Endothelial cell of umbilical vein (primary cell): ENCODE results near the gene DOLPP1. TPM values are rescaled to one million over a fixed set of nuclear protein-coding genes. Genes with fewer than 3 reads are reported as not detected.

Source experiments
- BruUV-seq: library from RNA; stranded (reverse); fragments of 400-500 nt; replicated peaks from 2 replicates; lab custom pipeline; 2021; lab: Mats Ljungman, UMichigan
- CTCF ChIA-PET: fragments of 300-600, 350-600 bp; sonication (Branson Sonifier 250); formaldehyde crosslinking; loops from one replicate; lab custom pipeline; 2021; ENCODE audit warnings: antibody characterized with exemption, inconsistent platforms; lab: Charles Lee
- POLR2A ChIA-PET: fragments of 300-600, 350-600 bp; sonication (Branson Sonifier 250); formaldehyde crosslinking; loops from one replicate; lab custom pipeline; 2021; ENCODE audit warnings: antibody characterized with exemption, inconsistent platforms; lab: Charles Lee
- DNase-seq: peaks from one replicate; pipeline ENCODE4 v3.0.0-alpha.2; 2011; ENCODE audit warnings: low read depth, low spot score
- FAIRE-seq: peaks from 2 replicates; lab custom pipeline; 2011; peaks lifted over from hg19 to GRCh38; lab: Jason Lieb, UNC
- H2AFZ ChIP-seq: 2 replicates; pipeline ENCODE4 v1.6.0; 2012; ENCODE audit warnings: low read depth, low read length, control low read depth, inconsistent platforms
- H3K27ac ChIP-seq: 2 replicates; pipeline ENCODE4 v1.5.1; 2011; ENCODE audit warnings: low read depth, mild to moderate bottlenecking, control low read depth, low read length, moderate library complexity; ENCODE audit not compliant: insufficient read depth
- H3K27me3 ChIP-seq, 2 experiments: 2 replicates each; pipeline versions ENCODE4 v1.6.0 to v1.6.1; 2011; ENCODE audit warnings: low read length in 2 of 2, mixed read lengths in 1 of 2; ENCODE audit not compliant: control insufficient read depth in 2 of 2, insufficient read depth in 2 of 2
- H3K36me3 ChIP-seq, 2 experiments: 2 replicates in 1 of 2; 3 replicates in 1 of 2; pipeline ENCODE4 v1.5.1; 2011; ENCODE audit warnings: low read length in 2 of 2, mild to moderate bottlenecking in 1 of 2, moderate library complexity in 1 of 2; ENCODE audit not compliant: control insufficient read depth in 2 of 2, insufficient read depth in 2 of 2; ENCODE audit errors: extremely low read depth in 1 of 2
- H3K4me1 ChIP-seq: 3 replicates; pipeline ENCODE4 v1.5.1; 2011; ENCODE audit warnings: mild to moderate bottlenecking, low read length; ENCODE audit not compliant: control insufficient read depth, insufficient read depth; ENCODE audit errors: extremely low read depth
- H3K4me2 ChIP-seq: 2 replicates; pipeline ENCODE4 v1.6.1; 2011; ENCODE audit warnings: low read length, control low read depth, mixed read lengths; ENCODE audit not compliant: insufficient read depth
- H3K4me3 ChIP-seq, 3 experiments: fragments of 200-600 bp in 1 of 3; sonication (generic), shearing (Covaris generic) in 1 of 3; replicated peaks in 1 of 3; 2 replicates each; pipeline ENCODE4 v1.5.1; 2011 to 2016; ENCODE audit warnings: control low read depth in 3 of 3, low read length in 3 of 3, mild to moderate bottlenecking in 2 of 3, inconsistent platforms in 1 of 3, low read depth in 1 of 3, moderate library complexity in 1 of 3; ENCODE audit not compliant: insufficient read depth in 1 of 3
- H3K79me2 ChIP-seq: 2 replicates; pipeline ENCODE4 v1.6.0; 2012; ENCODE audit warnings: low read length, inconsistent platforms; ENCODE audit not compliant: control insufficient read depth, insufficient read depth
- H3K9ac ChIP-seq: replicated peaks from 2 replicates; pipeline ENCODE3; 2011; ENCODE audit warnings: low read length, control low read depth; ENCODE audit not compliant: insufficient read depth; ENCODE audit errors: extremely low read depth
- H3K9me1 ChIP-seq: replicated peaks from 3 replicates; pipeline ENCODE4 v1.6.0; 2011; ENCODE audit warnings: mild to moderate bottlenecking, low read length; ENCODE audit not compliant: control insufficient read depth, insufficient read depth; ENCODE audit errors: extremely low read depth
- H3K9me3 ChIP-seq: replicated peaks from 2 replicates; pipeline ENCODE4 v1.5.1; 2012; ENCODE audit warnings: low read length, inconsistent platforms; ENCODE audit not compliant: control insufficient read depth, insufficient read depth
- H4K20me1 ChIP-seq: replicated peaks from 2 replicates; pipeline ENCODE3; 2011; ENCODE audit warnings: mild to moderate bottlenecking, low read length; ENCODE audit not compliant: control insufficient read depth, insufficient read depth; ENCODE audit errors: extremely low read depth
- EZH2 ChIP-seq: IDR thresholded peaks from 2 replicates; pipeline ENCODE4 v1.6.1; 2012; ENCODE audit warnings: borderline replicate concordance, low read depth, mild to moderate bottlenecking, moderate library complexity, low read length, inconsistent platforms; ENCODE audit not compliant: severe bottlenecking
- FOS ChIP-seq: IDR thresholded peaks from 2 replicates; pipeline ENCODE4 v1.6.1; 2011; ENCODE audit warnings: mild to moderate bottlenecking, low read length, moderate library complexity, borderline replicate concordance; ENCODE audit not compliant: insufficient read depth
- GATA2 ChIP-seq: IDR thresholded peaks from 2 replicates; pipeline ENCODE4 v1.7.0; 2011; ENCODE audit warnings: low read depth, mild to moderate bottlenecking, moderate library complexity, mixed read lengths, low read length; ENCODE audit not compliant: insufficient read length, insufficient read depth
- JUN ChIP-seq: IDR thresholded peaks from 2 replicates; pipeline ENCODE4 v1.6.1; 2011; ENCODE audit warnings: borderline replicate concordance, low read depth; ENCODE audit not compliant: insufficient read length, insufficient read depth
- MAX ChIP-seq: IDR thresholded peaks from 2 replicates; pipeline ENCODE4 v1.6.1; 2011; ENCODE audit not compliant: insufficient read depth, insufficient read length
- MYC ChIP-seq: IDR thresholded peaks from one replicate; pipeline ENCODE4 v1.6.1; 2011; ENCODE audit warnings: mild to moderate bottlenecking, low read depth, low read length
- POLR2A ChIP-seq: IDR thresholded peaks from 2 replicates; pipeline ENCODE4 v1.6.1; 2012; ENCODE audit warnings: low read depth, mild to moderate bottlenecking, control low read depth, low read length
- POLR2AphosphoS5 ChIP-seq: IDR thresholded peaks from 2 replicates; pipeline ENCODE4 v1.6.1; 2012; ENCODE audit warnings: low read depth, mild to moderate bottlenecking, control low read depth, low read length, moderate library complexity; ENCODE audit not compliant: insufficient read depth
- dilution Hi-C: fragments of 300-500 bp; cut with MboI; formaldehyde crosslinking; loops from one replicate; pipeline ENCODE4 v1.15.0; 2019; ENCODE audit warnings: low sequenced_read_pairs; ENCODE audit not compliant: extremely low pct_ligation_motif_present
- intact Hi-C: fragments of 100-400 bp; cut with micrococcal nuclease; formaldehyde crosslinking; loops from one replicate; pipeline ENCODE4 v1.10.0; 2022
- polyA plus RNA-seq, 4 experiments: library from polyadenylated mRNA; depleted of rRNA in 3 of 4; stranded (reverse) in 3 of 4; unstranded in 1 of 4; fragments of >200 nt; gene quantifications; 2 replicates each; pipeline versions ENCODE4 v1.2.1 to v1.2.3, GENCODE V29; 2011 to 2012; ENCODE audit warnings: missing spikeins in 1 of 4
- total RNA-seq: library from RNA; stranded (reverse); gene quantifications from 2 replicates; pipeline ENCODE4 v1.2.3, GENCODE V29; 2021
- TF ChIP-seq, protein P1 (sequence below), 2 donors: IDR thresholded peaks; 1 replicate in 1 of 2; 2 replicates in 1 of 2; pipeline ENCODE4 v1.5.1; 2011; ENCODE audit warnings: low read length in 2 of 2, mild to moderate bottlenecking in 2 of 2, moderate library complexity in 2 of 2, control low read depth in 1 of 2, inconsistent platforms in 1 of 2, low read depth in 1 of 2; ENCODE audit not compliant: insufficient read depth in 1 of 2; ENCODE audit errors: extremely low read depth in 1 of 2

Gene DOLPP1
- total and polyA plus RNA-seq, 2 donors (not counting 3 experiments of a cell fraction or from before 2014, with no cell fraction given) = 17.7 to 28.3 TPM

- Histone ChIP-seq H2AFZ (no peak overlapping the region), H3K36me3 (no peaks in the 10 kb centered on the region), H3K4me3 (no peak overlapping the region), H3K27ac (no peak overlapping the region), H3K9me3 (no peaks in the 10 kb centered on the region), H3K9me1 (no peaks in the 10 kb centered on the region), H3K79me2 (no peaks in the 10 kb centered on the region), H3K4me2 (no peak overlapping the region), H3K9ac (no peak overlapping the region), H3K4me1 (no peaks in the 10 kb centered on the region), H4K20me1 (no peaks in the 10 kb centered on the region), H3K27me3 (no peaks in the 10 kb centered on the region)
- ChIA-PET CTCF (no interaction called here), POLR2A (no interaction called here)
- BruUV-seq = no TSS peak
- no peak for FAIRE-seq
- intact Hi-C loops (no loop called here), dilution Hi-C loops (no loop called here)
- TF ChIP-seq MYC (no peak), POLR2AphosphoS5 (no peak), FOS (no peak), MAX (no peak), JUN (no peak), GATA2 (no peak), POLR2A (no peak), EZH2 (no peak)
- TF ChIP-seq, protein P1, sequence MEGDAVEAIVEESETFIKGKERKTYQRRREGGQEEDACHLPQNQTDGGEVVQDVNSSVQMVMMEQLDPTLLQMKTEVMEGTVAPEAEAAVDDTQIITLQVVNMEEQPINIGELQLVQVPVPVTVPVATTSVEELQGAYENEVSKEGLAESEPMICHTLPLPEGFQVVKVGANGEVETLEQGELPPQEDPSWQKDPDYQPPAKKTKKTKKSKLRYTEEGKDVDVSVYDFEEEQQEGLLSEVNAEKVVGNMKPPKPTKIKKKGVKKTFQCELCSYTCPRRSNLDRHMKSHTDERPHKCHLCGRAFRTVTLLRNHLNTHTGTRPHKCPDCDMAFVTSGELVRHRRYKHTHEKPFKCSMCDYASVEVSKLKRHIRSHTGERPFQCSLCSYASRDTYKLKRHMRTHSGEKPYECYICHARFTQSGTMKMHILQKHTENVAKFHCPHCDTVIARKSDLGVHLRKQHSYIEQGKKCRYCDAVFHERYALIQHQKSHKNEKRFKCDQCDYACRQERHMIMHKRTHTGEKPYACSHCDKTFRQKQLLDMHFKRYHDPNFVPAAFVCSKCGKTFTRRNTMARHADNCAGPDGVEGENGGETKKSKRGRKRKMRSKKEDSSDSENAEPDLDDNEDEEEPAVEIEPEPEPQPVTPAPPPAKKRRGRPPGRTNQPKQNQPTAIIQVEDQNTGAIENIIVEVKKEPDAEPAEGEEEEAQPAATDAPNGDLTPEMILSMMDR (IDR thresholded peaks at IDR 0.05; ENCODE audit: extremely low read depth in 1 of 2, insufficient read depth in 1 of 2, low read depth in 1 of 2, low read length in 2 of 2) = no peak
- no peak for DNase-seq
These were observed 20.4 kb downstream of the DOLPP1 start for GRCh38 chr9:129101279-129101678.
